GM19099 (cell line): ENCODE results near the gene RABL3.

Experiments
- POLR2A ChIP-seq: IDR thresholded peaks from 3 replicates; pipeline ENCODE4 v1.6.1; 2011; ENCODE audit warnings: low read depth; ENCODE audit not compliant: insufficient read length; ENCODE audit errors: extremely low read depth

The RABL3 gene

GRCh38 chr3:120641696-120642246 is 100.5 kb downstream of the RABL3 start:
- TF ChIP-seq POLR2A, result no peak

GRCh38 chr3:120640231-120640630 is 102.1 kb downstream of the RABL3 start:
- TF ChIP-seq POLR2A, result no peak

DNA sequence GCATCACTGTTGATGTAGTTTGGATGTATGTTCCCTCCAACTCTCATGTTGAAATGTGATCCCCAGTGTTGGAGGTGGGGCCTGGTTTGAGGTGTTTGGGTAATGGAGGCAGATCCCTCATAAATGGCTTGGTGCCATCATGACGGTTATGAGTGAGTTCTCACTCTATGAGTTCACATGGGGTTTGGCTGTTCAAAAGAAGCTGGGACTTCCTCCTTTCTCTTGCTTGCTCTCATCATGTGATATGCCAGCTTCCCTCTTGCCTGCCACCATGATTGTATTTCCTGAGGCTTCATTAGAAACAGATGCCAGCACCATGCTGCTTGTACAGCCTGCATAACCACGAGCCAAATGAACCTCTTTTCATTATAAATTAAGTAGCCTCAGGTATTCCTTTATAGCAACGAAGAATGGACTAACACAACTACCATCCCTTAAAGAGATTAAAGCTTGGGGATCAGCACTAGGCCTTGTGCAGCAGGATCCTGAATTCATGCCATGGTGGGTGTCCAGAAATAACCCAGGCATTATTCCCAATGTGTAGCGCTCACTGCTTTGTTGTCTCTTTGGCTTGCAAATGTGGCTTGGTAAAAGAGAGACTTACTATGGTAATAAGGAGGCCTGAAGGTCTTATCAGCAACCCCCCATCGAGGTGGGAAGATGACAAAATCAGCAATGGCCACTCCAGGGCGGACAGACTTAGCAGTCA is 104.3 kb downstream of the RABL3 start:
- no peak for TF ChIP-seq POLR2A

GRCh38 chr3:120636795-120637401 is 105.4 kb downstream of the RABL3 start:
- TF ChIP-seq POLR2A, result no peak
